Urinary bladder (tissue), 4 donors: ENCODE data around the gene LMBR1. TPM values are rescaled to one million over a fixed set of nuclear protein-coding genes. Genes with fewer than 3 reads are reported as not detected.
"Not testable (repeated sequence)": the region's sequence is repeated elsewhere in the genome, so short reads cannot be mapped to it uniquely, and the experiment has no call there.

Experiments used
- DNase-seq: peaks from one replicate; pipeline ENCODE4 v3.0.0-alpha.2; 2015; ENCODE audit errors: extremely low spot score
- H3K27ac ChIP-seq: one replicate; pipeline ENCODE4 v1.5.1; 2013; ENCODE audit warnings: low read depth, mild to moderate bottlenecking, moderate library complexity
- H3K36me3 ChIP-seq: one replicate; pipeline ENCODE4 v1.6.1; 2013; ENCODE audit warnings: mild to moderate bottlenecking, moderate library complexity; ENCODE audit not compliant: insufficient read depth
- H3K4me1 ChIP-seq: one replicate; pipeline ENCODE4 v1.6.1; 2013; ENCODE audit warnings: mild to moderate bottlenecking, moderate library complexity; ENCODE audit not compliant: insufficient read depth
- H3K4me3 ChIP-seq: one replicate; pipeline ENCODE4 v1.5.1; 2013; ENCODE audit warnings: low read depth, low read length
- WGBS: extraction: QIAGEN DNeasy Blood & Tissue Kit; methylation state at CpG from one replicate; pipeline ENCODE4 v1.1.7; 2013; 5-methylcytosine and 5-hydroxymethylcytosine counted together
- polyA plus RNA-seq: library from polyadenylated mRNA; stranded (reverse); fragments of 200-250 nt; gene quantifications from one replicate; pipeline ENCODE4 v1.2.3, GENCODE V29; 2013
- total RNA-seq: library from RNA; depleted of rRNA; stranded (reverse); fragments of >200 nt; gene quantifications from one replicate; pipeline ENCODE4 v1.2.3, GENCODE V29; 2014
- donor health status: healthy with polysubstance abuse.
- donor health status: healthy.

The LMBR1 gene
- total and polyA plus RNA-seq, 2 donors, result 25.8 to 120 TPM

DNA sequence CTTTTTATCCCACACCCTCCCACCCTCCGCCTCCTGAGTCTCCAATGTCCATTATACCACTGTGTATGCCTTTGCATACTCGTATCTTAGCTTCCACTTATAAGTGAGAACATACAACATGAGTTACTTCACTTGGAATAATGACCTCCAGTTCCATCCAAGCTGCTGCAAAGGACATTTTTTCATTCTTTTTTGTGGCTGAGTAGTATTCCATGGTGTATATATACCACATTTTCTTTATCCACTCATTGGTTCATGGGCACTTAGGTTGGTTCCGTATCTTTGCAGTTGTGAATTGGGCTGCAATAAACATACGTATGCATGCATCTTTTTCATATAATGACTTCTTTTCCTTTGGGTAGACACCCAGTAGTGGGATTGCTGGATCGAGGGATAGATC lies 245.7 kb downstream of the LMBR1 start:
- not testable (repeated sequence) for H3K4me3 ChIP-seq, H3K4me1 ChIP-seq, H3K27ac ChIP-seq, DNase-seq, H3K36me3 ChIP-seq
- 90% methylated on average over 5 of the region's 5 CpGs for WGBS

DNA sequence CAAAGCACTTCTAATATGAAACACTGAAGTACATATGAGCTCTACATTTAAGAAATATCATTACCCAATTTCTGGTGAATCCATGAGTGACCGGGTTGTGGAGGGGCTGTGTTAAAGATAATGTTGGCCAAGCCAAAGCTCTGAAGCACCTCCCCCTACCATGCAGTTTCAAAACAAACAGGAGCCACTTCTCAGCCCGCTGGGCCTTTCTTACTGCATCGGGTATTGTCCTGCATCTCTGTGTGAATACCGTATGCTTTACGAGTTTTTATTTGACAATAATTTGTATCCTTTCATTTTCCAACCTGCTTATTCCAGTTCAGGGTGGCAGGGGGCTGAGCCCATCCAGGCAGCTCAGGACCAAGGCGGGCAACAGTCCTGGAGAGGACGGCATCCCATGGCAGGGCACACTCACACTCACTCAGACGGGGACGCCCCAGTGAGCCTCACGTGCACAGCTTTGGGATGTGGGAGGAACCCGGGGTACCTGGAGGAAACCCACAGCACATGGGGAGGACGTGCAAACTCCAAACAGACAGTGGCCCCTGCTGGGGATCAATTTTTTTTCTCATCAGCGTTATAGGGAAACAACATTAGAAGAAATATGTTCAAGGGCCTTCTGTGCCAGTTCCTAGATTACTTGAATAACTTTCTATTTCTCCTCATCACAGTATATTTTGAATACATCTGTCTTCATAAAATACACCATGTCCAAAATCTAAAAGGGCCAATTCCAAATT lies 250.5 kb downstream of the LMBR1 start:
- Histone ChIP-seq H3K4me1 (no peaks in the 10 kb centered on the region), H3K4me3 (no peak overlapping the region), H3K36me3 (no peaks in the 10 kb centered on the region), H3K27ac (no peak overlapping the region)
- 76% methylated on average over 13 of the region's 13 CpGs for WGBS
- no peak for DNase-seq

DNA sequence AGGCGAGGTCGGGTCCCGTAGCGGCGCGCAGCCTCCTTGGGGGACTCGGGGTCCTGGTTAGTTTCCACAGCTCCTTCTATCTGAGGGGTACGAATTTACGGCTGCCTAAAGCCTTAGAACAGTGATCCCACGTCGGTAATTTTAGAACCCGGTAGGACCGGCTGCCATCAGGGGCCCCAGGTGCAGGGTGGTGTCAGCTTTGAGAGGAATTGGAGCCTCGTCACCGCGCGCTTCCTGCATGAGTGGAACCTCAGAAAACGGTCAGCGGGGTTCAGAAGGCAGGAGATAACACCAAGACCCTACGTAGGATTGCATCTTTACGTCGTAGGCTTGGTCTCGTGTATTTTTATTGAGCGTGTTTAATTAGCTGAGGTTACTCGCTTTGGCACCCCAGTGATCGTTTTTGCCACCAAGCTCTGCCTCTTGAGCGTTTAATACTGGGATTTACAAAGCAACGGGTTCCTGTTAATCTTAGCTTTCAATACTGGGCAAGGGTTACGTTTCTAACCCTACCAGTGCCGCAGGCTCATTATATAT lies 252.0 kb downstream of the LMBR1 start:
- peak overlapping the region; percentile 27 for H3K27ac ChIP-seq
- no peaks in the 10 kb centered on the region for H3K4me1 ChIP-seq
- no peak for DNase-seq
- no peaks in the 10 kb centered on the region for H3K36me3 ChIP-seq
- peak overlapping the region; percentile 72 for H3K4me3 ChIP-seq
- WGBS, result 6% methylated on average over 30 of the region's 30 CpGs

DNA sequence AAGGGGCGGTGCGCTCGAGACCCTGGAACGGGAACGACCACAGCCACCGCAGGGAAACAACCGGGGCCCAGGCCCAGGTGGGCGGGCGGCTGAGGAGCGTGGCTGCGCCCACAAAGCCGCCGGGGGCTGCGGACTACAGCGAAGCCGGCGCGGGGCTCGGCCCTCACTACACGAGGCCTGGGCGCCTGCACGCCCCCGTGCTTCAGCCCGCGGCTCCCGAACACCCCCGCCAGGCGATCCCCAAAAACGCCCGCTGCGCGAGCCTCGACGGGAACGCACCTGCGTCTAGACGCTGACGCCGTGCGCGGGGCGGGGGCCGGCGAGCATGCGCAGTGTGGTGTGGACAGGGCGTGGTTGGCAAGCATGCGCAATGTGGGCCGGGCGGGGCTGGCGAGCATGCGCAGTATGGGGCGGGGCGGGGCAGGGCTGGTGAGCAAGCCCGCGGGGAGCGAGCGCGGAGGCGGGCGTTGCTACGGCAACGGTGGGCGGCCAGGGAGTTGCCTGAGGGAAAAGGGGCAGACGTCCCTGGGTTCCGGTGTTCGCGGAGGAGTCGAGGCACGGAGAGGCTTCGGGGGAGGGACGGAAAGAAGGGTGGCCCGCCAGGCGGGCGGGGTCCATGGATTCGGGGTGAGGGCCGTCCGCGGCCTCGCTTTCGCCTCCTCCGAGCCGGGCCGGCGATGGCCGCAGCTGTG lies 252.6 kb downstream of the LMBR1 start, which contains the start of gene RNF32:
RNF32 (plus strand) TSS at position 518 of the 692 bp plus-strand sequence. CDS start 3,104 bp downstream, outside the sequence.
- Histone ChIP-seq H3K4me3 (peak within 1 kb of the TSS; percentile 72), H3K36me3 (no peaks in the 10 kb centered on the region), H3K4me1 (no peaks in the 10 kb centered on the region), H3K27ac (peak within 1 kb of the TSS; percentile 27)
- peak; percentile 67 for DNase-seq
- WGBS, result 1% methylated on average over 85 of the region's 85 CpGs

DNA sequence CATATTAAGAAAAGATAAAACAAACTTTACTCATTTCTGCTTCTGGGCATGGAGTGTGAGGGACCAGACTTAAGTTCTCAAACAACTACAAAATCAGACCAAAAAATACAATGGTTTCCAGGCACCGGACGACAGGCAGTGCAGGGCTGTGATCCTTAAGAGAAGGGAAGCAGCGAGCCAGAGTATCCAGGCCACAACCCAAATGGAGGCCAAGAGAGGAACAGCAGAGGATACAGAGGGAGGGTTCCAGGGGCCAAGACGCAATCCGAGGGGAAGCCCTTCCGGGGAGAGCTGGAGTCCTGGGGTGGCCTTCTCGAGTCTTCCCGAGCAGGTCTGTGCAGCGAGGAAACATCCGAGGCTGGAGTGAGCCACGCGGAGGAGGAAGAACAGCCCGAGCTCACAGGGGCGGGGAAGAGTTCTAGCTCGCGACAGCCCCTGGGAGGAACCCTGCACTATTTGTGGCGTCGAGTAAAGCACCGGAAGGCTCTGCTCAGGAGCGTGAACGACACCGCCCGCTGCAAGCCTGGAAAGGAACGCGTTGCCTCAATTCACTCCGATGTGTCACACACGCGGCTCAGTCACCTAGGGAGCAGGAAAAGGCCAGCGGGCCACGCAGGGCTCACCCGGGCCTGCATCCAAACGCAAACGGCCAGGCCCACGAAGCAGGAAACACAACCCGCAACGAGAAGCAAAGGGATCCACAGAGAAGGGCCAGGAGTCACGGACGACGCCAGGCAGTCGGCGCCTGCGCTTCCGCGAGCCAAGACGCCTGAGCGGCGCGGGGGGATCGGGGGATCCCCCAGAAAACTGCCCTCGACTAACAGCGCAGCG lies 253.3 kb downstream of the LMBR1 start:
- no peak for DNase-seq
- H3K27ac ChIP-seq, result no peak overlapping the region

DNA sequence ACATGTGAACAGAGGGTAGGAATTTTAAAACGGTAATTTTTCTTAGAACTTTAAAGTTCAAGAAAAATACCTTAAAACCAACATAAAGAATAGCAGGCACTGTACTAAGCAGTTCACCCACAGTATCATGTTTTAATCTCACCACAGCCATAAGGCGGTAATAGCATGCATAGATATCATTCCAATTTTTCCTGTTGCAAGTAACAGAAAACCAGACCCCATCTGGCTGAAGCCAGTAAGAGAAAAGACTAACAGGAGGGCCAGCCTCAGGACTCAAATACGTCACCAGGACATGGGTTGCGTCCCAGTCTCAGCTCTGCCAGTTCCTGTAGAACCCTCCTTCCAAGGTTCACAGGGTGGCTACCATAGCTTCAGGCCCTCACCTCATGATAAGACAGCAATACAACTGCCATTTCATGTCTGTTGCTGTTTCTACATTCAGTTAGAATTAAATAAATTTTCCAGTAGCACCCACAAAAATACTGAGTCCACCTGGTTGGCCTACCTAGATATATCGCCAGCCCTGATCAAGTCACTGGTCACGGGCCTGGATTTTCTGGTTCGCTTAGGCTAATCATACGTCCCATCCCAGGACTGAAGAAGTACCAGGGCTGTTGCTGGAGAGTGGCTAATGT lies 254.4 kb downstream of the LMBR1 start:
- 97% methylated on average over 8 of the region's 8 CpGs for WGBS
- Histone ChIP-seq H3K4me3 (no peak overlapping the region), H3K36me3 (no peaks in the 10 kb centered on the region), H3K27ac (no peak overlapping the region), H3K4me1 (no peaks in the 10 kb centered on the region)
- no peak for DNase-seq

More for the DNA sequence above, 253.3 kb downstream of the LMBR1 start:
- no peaks in the 10 kb centered on the region for H3K36me3 ChIP-seq
- H3K4me3 ChIP-seq, result peak overlapping the region; percentile 72
- 49% methylated on average over 52 of the region's 52 CpGs for WGBS
- H3K4me1 ChIP-seq, result no peaks in the 10 kb centered on the region

DNA sequence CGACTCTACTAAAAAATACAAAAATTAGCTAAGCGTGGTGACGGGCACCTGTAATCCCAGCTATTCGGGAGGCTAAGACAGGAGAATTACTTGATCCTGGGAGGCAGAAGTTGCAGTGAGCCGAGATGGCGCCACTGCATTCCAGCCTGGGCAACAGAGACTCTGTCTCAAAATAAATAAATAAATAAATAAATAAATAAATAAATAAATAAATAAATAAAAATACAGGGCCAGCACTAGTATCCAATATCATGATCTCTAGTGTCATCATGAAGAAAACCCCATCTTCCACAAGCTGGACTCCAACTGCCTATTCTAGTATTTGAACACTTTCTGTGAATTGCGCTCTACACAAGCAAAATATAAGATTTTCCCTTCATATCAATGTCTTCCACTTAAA lies 255.9 kb downstream of the LMBR1 start:
- not testable (repeated sequence) for DNase-seq, H3K36me3 ChIP-seq, H3K27ac ChIP-seq, H3K4me1 ChIP-seq, H3K4me3 ChIP-seq
- WGBS, result 98% methylated on average over 7 of the region's 7 CpGs

DNA sequence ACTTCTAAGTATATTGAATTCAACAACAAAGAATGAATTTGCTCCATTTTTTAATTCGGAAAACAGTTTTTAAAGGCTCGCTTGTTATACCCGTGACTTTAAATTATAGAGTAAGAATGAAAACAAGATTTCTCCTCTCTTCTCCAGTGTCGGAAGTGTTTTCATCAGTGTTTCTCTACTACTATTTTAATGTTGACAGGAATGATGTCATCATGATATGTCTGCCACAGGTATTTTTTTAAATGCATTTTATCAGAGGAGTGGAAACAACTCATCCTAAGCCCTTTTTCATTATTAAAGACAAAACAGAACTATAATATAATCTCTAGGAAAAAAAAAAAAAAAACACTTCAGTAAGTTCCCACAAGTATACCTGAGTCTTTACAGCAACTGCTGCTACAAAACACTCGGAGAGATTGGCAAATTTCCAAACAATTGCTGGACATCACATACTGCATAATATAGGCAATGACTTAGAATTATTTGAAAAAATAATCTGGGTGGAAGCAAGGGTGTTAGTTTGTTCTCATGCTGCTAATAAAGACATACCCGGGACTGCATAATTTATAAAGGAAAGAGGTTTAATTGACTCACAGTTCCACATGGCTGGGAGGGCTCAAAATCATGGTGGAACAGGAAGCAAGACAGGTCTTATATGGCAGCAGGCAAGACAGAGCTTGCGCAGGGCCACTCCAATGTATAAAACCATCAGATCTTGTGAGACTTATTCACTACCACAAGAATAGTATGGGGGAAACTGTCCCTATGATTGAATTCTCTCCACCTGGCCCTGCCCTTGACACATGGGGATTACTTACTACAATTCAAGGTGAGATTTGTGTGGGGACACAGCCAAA lies 257.2 kb downstream of the LMBR1 start:
- no peak overlapping the region for H3K27ac ChIP-seq
- no peaks in the 10 kb centered on the region for H3K36me3 ChIP-seq
- H3K4me1 ChIP-seq, result no peaks in the 10 kb centered on the region
- WGBS, result 83% methylated on average over 7 of the region's 7 CpGs
- H3K4me3 ChIP-seq, result no peak overlapping the region
- no peak for DNase-seq

DNA sequence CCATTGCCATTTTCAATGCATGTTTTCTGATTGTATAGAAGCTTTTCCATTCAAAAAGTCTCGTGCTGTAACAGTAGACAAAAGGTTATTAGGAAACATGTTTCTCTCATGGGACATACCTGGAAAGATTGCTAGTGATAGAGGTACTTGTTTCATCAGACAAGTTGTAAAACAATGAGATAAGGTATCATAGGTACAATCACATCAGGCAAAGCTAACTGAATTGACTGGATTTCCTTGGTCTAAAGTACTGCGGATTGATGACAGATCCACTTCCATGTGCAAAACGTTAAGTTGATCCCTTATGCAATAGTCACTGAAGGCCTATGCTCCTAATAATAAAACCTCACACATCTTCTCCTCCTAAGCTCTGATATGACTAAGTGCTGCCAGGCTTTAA lies 258.9 kb downstream of the LMBR1 start:
- DNase-seq, result no peak
- H3K27ac ChIP-seq, result no peak overlapping the region
- H3K36me3 ChIP-seq, result no peaks in the 10 kb centered on the region
- H3K4me3 ChIP-seq, result no peak overlapping the region
- H3K4me1 ChIP-seq, result no peaks in the 10 kb centered on the region
- WGBS, result 60% methylated on average over 3 of the region's 3 CpGs

DNA sequence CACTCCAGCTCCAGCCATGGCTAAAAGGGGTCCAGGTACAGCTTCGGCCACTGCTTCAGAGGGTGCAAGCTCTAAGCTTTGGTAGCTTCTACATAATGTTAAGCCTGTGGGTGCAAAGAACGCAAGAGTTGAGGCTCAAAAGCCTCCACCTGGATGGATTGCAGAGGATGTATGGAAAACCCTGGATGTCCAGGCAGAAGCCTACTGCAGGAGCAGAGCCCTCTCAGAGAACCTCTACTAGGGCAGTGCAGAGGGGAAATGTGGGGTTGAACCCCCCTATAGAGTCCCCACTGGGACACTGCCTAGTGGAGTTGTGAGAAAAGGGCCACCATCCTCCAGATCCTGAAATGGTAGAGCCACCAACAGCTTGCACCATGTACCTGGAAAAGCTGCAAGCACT lies 263.1 kb downstream of the LMBR1 start:
- no peaks in the 10 kb centered on the region for H3K36me3 ChIP-seq
- no peak for DNase-seq
- no peaks in the 10 kb centered on the region for H3K4me1 ChIP-seq
- 92% methylated on average over 2 of the region's 2 CpGs for WGBS
- H3K27ac ChIP-seq, result no peak overlapping the region
- H3K4me3 ChIP-seq, result no peak overlapping the region

DNA sequence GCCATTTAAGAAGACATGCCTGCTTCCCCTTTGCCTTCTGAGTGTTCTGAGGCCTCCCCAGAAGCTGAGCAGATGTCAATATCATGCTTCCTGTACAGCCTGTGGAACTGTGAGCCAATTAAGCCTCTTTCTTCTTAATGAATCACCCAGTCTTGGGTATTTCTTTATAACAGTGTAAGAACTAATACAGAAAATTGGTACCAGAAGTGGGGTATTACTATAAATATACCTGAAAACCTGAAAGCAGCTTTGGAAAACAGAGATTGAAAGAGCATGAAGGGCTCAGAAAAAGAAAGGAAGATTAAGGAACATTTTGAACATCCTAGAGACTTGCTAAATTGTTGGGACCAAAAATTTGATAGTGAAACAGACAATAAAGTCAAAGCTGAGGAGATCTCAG lies 264.4 kb downstream of the LMBR1 start:
- Histone ChIP-seq H3K4me1 (no peaks in the 10 kb centered on the region), H3K4me3 (no peak overlapping the region), H3K36me3 (no peaks in the 10 kb centered on the region), H3K27ac (no peak overlapping the region)
- no peak for DNase-seq
